H1 (cell line): Measurements from ENCODE around the gene SGCD. TPM values are rescaled to one million over a fixed set of nuclear protein-coding genes. Genes with fewer than 3 reads are reported as not detected.

Experiments used
- CTCF ChIA-PET: fragments of 300-600 bp; sonication (Branson Sonifier 250); formaldehyde crosslinking; loops from one replicate; lab custom pipeline; 2021; ENCODE audit not compliant: partially characterized antibody; lab: Charles Lee
- POLR2A ChIA-PET: fragments of 300-600 bp; sonication (Branson Sonifier 250); formaldehyde crosslinking; loops from one replicate; lab custom pipeline; 2021; ENCODE audit warnings: inconsistent platforms; ENCODE audit not compliant: partially characterized antibody; lab: Charles Lee
- DNase-seq, 2 experiments: peaks; one replicate each; pipeline versions ENCODE4 v3.0.0 to v3.0.0-alpha.2; 2010 to 2022; ENCODE audit warnings: low spot score in 2 of 2, low read depth in 1 of 2, mixed read lengths in 1 of 2
- FAIRE-seq: peaks from 2 replicates; lab custom pipeline; 2011; peaks lifted over from hg19 to GRCh38; lab: Jason Lieb, UNC
- H2AFZ ChIP-seq: 2 replicates; pipeline ENCODE4 v1.8.1; 2012; ENCODE audit warnings: low read length, inconsistent platforms
- H2AK5ac ChIP-seq: 2 replicates; pipeline ENCODE4 v1.6.1; 2013; ENCODE audit warnings: low read depth, low read length
- H2BK120ac ChIP-seq: replicated peaks from 2 replicates; pipeline ENCODE3; 2013; ENCODE audit warnings: low read depth, low read length, inconsistent platforms
- H2BK12ac ChIP-seq: 2 replicates; pipeline ENCODE4 v1.6.1; 2013; ENCODE audit warnings: low read depth, low read length
- H2BK15ac ChIP-seq: 2 replicates; pipeline ENCODE4 v1.6.1; 2013; ENCODE audit warnings: low read length
- H2BK20ac ChIP-seq: 2 replicates; pipeline ENCODE4 v1.6.1; 2013; ENCODE audit warnings: low read length
- H2BK5ac ChIP-seq: 2 replicates; pipeline ENCODE4 v1.6.1; 2013; ENCODE audit warnings: low read depth, low read length
- H3K14ac ChIP-seq: 2 replicates; pipeline ENCODE4 v1.6.1; 2013; ENCODE audit warnings: inconsistent platforms; ENCODE audit not compliant: insufficient read length
- H3K18ac ChIP-seq: 2 replicates; pipeline ENCODE4 v1.6.1; 2013; ENCODE audit warnings: low read length; ENCODE audit errors: extremely low read depth
- H3K23ac ChIP-seq: 2 replicates; pipeline ENCODE4 v1.6.1; 2013; ENCODE audit warnings: inconsistent platforms; ENCODE audit not compliant: insufficient read length
- H3K23me2 ChIP-seq: 2 replicates; pipeline ENCODE4 v1.6.1; 2013; ENCODE audit warnings: low read depth, low read length
- H3K27ac ChIP-seq: 2 replicates; pipeline ENCODE4 v1.6.1; 2011; ENCODE audit warnings: low read depth, low read length, inconsistent platforms
- H3K27me3 ChIP-seq, 4 experiments: replicated peaks in 1 of 4; 1 replicate in 1 of 4; 2 replicates in 3 of 4; pipeline versions ENCODE4 v1.6.1 to v1.8.1; 2011 to 2013; ENCODE audit warnings: low read length in 3 of 4, mild to moderate bottlenecking in 3 of 4, inconsistent platforms in 2 of 4, mixed read lengths in 2 of 4, moderate library complexity in 1 of 4; ENCODE audit not compliant: control insufficient read depth in 3 of 4, insufficient read depth in 3 of 4; ENCODE audit errors: extremely low read depth in 1 of 4
- H3K36me3 ChIP-seq, 4 experiments: 2 replicates each; pipeline versions ENCODE4 v1.6.1 to v1.8.1; 2011 to 2013; ENCODE audit warnings: mild to moderate bottlenecking in 4 of 4, low read length in 3 of 4, moderate library complexity in 2 of 4, control low read depth in 1 of 4, inconsistent platforms in 1 of 4; ENCODE audit not compliant: insufficient read depth in 4 of 4, control insufficient read depth in 2 of 4
- H3K4ac ChIP-seq: replicated peaks from 2 replicates; pipeline ENCODE3; 2013; ENCODE audit warnings: low read length, low read depth, mixed read lengths, inconsistent platforms; ENCODE audit not compliant: insufficient read length
- H3K4me1 ChIP-seq, 4 experiments: replicated peaks in 1 of 4; 1 replicate in 1 of 4; 2 replicates in 3 of 4; pipeline versions ENCODE4 v1.6.1 to v1.8.1; 2011 to 2013; ENCODE audit warnings: low read length in 3 of 4, inconsistent platforms in 2 of 4, mixed read lengths in 1 of 4; ENCODE audit not compliant: insufficient read depth in 4 of 4, control insufficient read depth in 3 of 4
- H3K4me2 ChIP-seq, 2 experiments: 2 replicates each; pipeline versions ENCODE4 v1.6.1 to v1.8.1; 2011 to 2013; ENCODE audit warnings: low read depth in 2 of 2, low read length in 2 of 2, control low read depth in 1 of 2, inconsistent platforms in 1 of 2, mild to moderate bottlenecking in 1 of 2; ENCODE audit not compliant: insufficient read depth in 1 of 2
- H3K4me3 ChIP-seq, 4 experiments: fragments of 200-600, 300-600 bp in 1 of 4; sonication (generic), shearing (Covaris generic), sonication (Bioruptor Twin) in 1 of 4; 2 replicates each; pipeline versions ENCODE4 v1.5.1 to v1.8.1; 2011 to 2016; ENCODE audit warnings: low read length in 4 of 4, low read depth in 3 of 4, control low read depth in 2 of 4, inconsistent platforms in 2 of 4, mild to moderate bottlenecking in 2 of 4, mixed read lengths in 1 of 4, moderate library complexity in 1 of 4; ENCODE audit not compliant: insufficient read depth in 2 of 4; ENCODE audit errors: extremely low read depth in 1 of 4
- H3K56ac ChIP-seq: replicated peaks from 2 replicates; pipeline ENCODE3; 2013; ENCODE audit warnings: low read depth, mild to moderate bottlenecking, mixed read lengths, low read length, inconsistent platforms; ENCODE audit not compliant: insufficient read length
- H3K79me1 ChIP-seq: 2 replicates; pipeline ENCODE4 v1.6.1; 2013; ENCODE audit warnings: low read depth, low read length, control low read depth
- H3K79me2 ChIP-seq, 2 experiments: 2 replicates each; pipeline versions ENCODE4 v1.6.1 to v1.8.1; 2012 to 2013; ENCODE audit warnings: low read length in 2 of 2, mild to moderate bottlenecking in 2 of 2, inconsistent platforms in 1 of 2; ENCODE audit not compliant: insufficient read depth in 2 of 2, control insufficient read depth in 1 of 2
- H3K9ac ChIP-seq, 4 experiments: replicated peaks in 1 of 4; 1 replicate in 1 of 4; 2 replicates in 3 of 4; pipeline versions ENCODE4 v1.6.1 to v1.8.1; 2011 to 2013; ENCODE audit warnings: low read depth in 3 of 4, low read length in 3 of 4, control low read depth in 2 of 4, mild to moderate bottlenecking in 2 of 4, moderate library complexity in 2 of 4, inconsistent platforms in 1 of 4; ENCODE audit errors: extremely low read depth in 1 of 4
- H3K9me3 ChIP-seq, 2 experiments: 2 replicates each; pipeline versions ENCODE4 v1.6.1 to v1.8.1; 2012 to 2013; ENCODE audit warnings: mild to moderate bottlenecking in 2 of 2, moderate library complexity in 2 of 2, control low read depth in 1 of 2, inconsistent platforms in 1 of 2, low read depth in 1 of 2, low read length in 1 of 2, mixed read lengths in 1 of 2; ENCODE audit not compliant: insufficient read depth in 2 of 2
- H4K20me1 ChIP-seq, 2 experiments: replicated peaks in 1 of 2; 2 replicates each; pipeline versions ENCODE3 to v1.8.1; 2011 to 2013; ENCODE audit warnings: inconsistent platforms in 2 of 2, low read length in 2 of 2, mild to moderate bottlenecking in 1 of 2; ENCODE audit not compliant: insufficient read depth in 2 of 2, control insufficient read depth in 1 of 2
- H4K5ac ChIP-seq: 2 replicates; pipeline ENCODE4 v1.6.1; 2013; ENCODE audit warnings: low read length, low read depth, mixed read lengths, inconsistent platforms; ENCODE audit not compliant: insufficient read length
- H4K8ac ChIP-seq: 2 replicates; pipeline ENCODE4 v1.8.0; 2013; ENCODE audit warnings: mild to moderate bottlenecking, moderate library complexity, low read length, inconsistent platforms; ENCODE audit not compliant: insufficient read depth; ENCODE audit errors: extremely low read depth
- H4K91ac ChIP-seq: replicated peaks from 2 replicates; pipeline ENCODE3; 2013; ENCODE audit warnings: low read length, mixed read lengths, inconsistent platforms; ENCODE audit not compliant: insufficient read length
- ASH2L ChIP-seq: fragments of 200-600, 300-600 bp; sonication (generic); IDR thresholded peaks from one replicate; pipeline ENCODE4 v1.7.1; 2017; ENCODE audit warnings: low read length
- CBX8 ChIP-seq: fragments of 300-800, 300-1000 bp; sonication (generic); IDR thresholded peaks from 2 replicates; pipeline ENCODE4 v1.7.1; 2016; ENCODE audit warnings: low read depth, low read length, borderline replicate concordance
- EP300 ChIP-seq, 2 experiments: IDR thresholded peaks; 1 replicate in 1 of 2; 2 replicates in 1 of 2; pipeline ENCODE4 v1.6.1; 2011 to 2012; ENCODE audit warnings: low read depth in 2 of 2, low read length in 2 of 2, mild to moderate bottlenecking in 2 of 2, borderline replicate concordance in 1 of 2, inconsistent platforms in 1 of 2, moderate library complexity in 1 of 2
- GABPA ChIP-seq: IDR thresholded peaks from 2 replicates; pipeline ENCODE4 v1.6.1; 2011; ENCODE audit warnings: mild to moderate bottlenecking, low read length, moderate library complexity, borderline replicate concordance; ENCODE audit not compliant: insufficient read depth
- HDAC6 ChIP-seq: IDR thresholded peaks from one replicate; pipeline ENCODE4 v1.7.1; 2012; ENCODE audit warnings: low read depth, mild to moderate bottlenecking, inconsistent platforms, low read length, moderate library complexity
- JUN ChIP-seq: IDR thresholded peaks from 2 replicates; pipeline ENCODE4 v1.6.1; 2011; ENCODE audit warnings: low read depth, mild to moderate bottlenecking, improper control_type of control experiment, low read length
- MAFK ChIP-seq: IDR thresholded peaks from 2 replicates; pipeline ENCODE4 v1.6.1; 2012; ENCODE audit warnings: low read depth, mild to moderate bottlenecking, improper control_type of control experiment, low read length
- NANOG ChIP-seq: IDR thresholded peaks from 2 replicates; pipeline ENCODE4 v1.6.1; 2011; ENCODE audit warnings: low read length, low read depth, mild to moderate bottlenecking, inconsistent platforms; ENCODE audit not compliant: insufficient read depth, poor library complexity, severe bottlenecking
- RAD21 ChIP-seq, 2 experiments: IDR thresholded peaks in 1 of 2; conservative IDR thresholded peaks in 1 of 2; 2 replicates each; pipeline ENCODE4 v1.6.1; 2011; ENCODE audit warnings: low read depth in 2 of 2, low read length in 2 of 2, improper control_type of control experiment in 1 of 2, inconsistent platforms in 1 of 2, mild to moderate bottlenecking in 1 of 2, moderate library complexity in 1 of 2
- SAP30 ChIP-seq: fragments of 300-600 bp; sonication (generic); IDR thresholded peaks from 2 replicates; pipeline ENCODE4 v1.7.1; 2012; ENCODE audit warnings: low read length, moderate library complexity, mild to moderate bottlenecking, inconsistent platforms; ENCODE audit not compliant: insufficient read depth, insufficient replicate concordance
- TAF7 ChIP-seq: optimal IDR thresholded peaks from 2 replicates; pipeline ENCODE3; 2011; ENCODE audit warnings: low read depth, mild to moderate bottlenecking, inconsistent platforms, low read length, moderate library complexity, borderline replicate concordance
- WGBS, 2 experiments: shearing (Covaris generic) in 1 of 2; methylation state at CpG; one replicate each; pipeline versions ENCODE4 v1.1.6 to v1.1.7; 2013 to 2015; ENCODE audit warnings: low lambda C conversion rate in 2 of 2, mixed read lengths in 2 of 2, inconsistent platforms in 1 of 2, low coverage in 1 of 2, missing lambda C conversion rate in 1 of 2; ENCODE audit not compliant: insufficient replicate concordance in 2 of 2, insufficient coverage in 1 of 2, insufficient read length in 1 of 2; ENCODE audit errors: extremely low coverage in 1 of 2, missing lambda C conversion rate in 1 of 2; 5-methylcytosine and 5-hydroxymethylcytosine counted together
- polyA plus RNA-seq, 7 experiments: library from polyadenylated mRNA; depleted of rRNA in 3 of 7; stranded (reverse) in 5 of 7; unstranded in 2 of 7; fragments of >200 nt in 5 of 7; fragments of 200-250 nt in 2 of 7; gene quantifications; 1 replicate in 5 of 7; 2 replicates in 1 of 7; 4 replicates in 1 of 7; pipeline versions ENCODE4 v1.2.1 to v1.2.3, GENCODE V29; 2011 to 2013; ENCODE audit warnings: missing spikeins in 2 of 7, mixed read lengths in 2 of 7
- total RNA-seq: library from RNA; stranded (reverse); fragmentation: NEBNext Ultra II Directional; extraction: Animal tissue kit (Norgen Biotek cat#: 25700); gene quantifications from 2 replicates; pipeline ENCODE4 v1.2.1, GENCODE V29; 2021

SGCD gene
- total and polyA plus RNA-seq, 2 of the 8 experiments (the other 6 are each of a cell fraction or from before 2014, with no cell fraction given): 0.04 to 0.08 TPM

- H3K23ac ChIP-seq: no peak overlapping the region
- H2BK120ac ChIP-seq: no peak overlapping the region
- H3K4me2 ChIP-seq: no peak overlapping the region
- no peak overlapping the region for H4K91ac ChIP-seq
- no peak overlapping the region for H3K18ac ChIP-seq
- H3K4me1 ChIP-seq: peaks cover 0 to 3% (median 0%) of the 10 kb centered on the region in 4 experiments; a peak in 1 of 7 replicates
- H3K9ac ChIP-seq: no peak overlapping the region
- no peaks in the 10 kb centered on the region for H3K36me3 ChIP-seq
- no peaks in the 10 kb centered on the region for H3K79me2 ChIP-seq
- H3K27me3 ChIP-seq: no peaks in the 10 kb centered on the region
- no peak for FAIRE-seq
- H4K20me1 ChIP-seq: no peaks in the 10 kb centered on the region
- no peak overlapping the region for H2AK5ac ChIP-seq
- TF ChIP-seq TAF7 (no peak), ASH2L (no peak), MAFK (no peak), EP300 (IDR thresholded peaks at IDR 0.05; ENCODE audit: borderline replicate concordance in 1 of 2, low read depth in 2 of 2, low read length in 2 of 2) (no peak), RAD21 (IDR thresholded peaks at IDR 0.05 in 1 of 2, conservative IDR thresholded peaks at IDR 0.05 in 1 of 2; ENCODE audit: low read depth in 2 of 2, low read length in 2 of 2) (no peak), NANOG (no peak), HDAC6 (no peak), SAP30 (no peak), JUN (no peak), GABPA (no peak), CBX8 (no peak)
- ChIA-PET POLR2A (no interaction called here), CTCF (no interaction called here)
- H2BK5ac ChIP-seq: no peak overlapping the region
- H4K8ac ChIP-seq: no peak overlapping the region
- H3K79me1 ChIP-seq: no peaks in the 10 kb centered on the region
- no peak overlapping the region for H3K4me3 ChIP-seq
- H2BK15ac ChIP-seq: no peak overlapping the region
- H4K5ac ChIP-seq: no peak overlapping the region
- no peak overlapping the region for H3K14ac ChIP-seq
- no peak overlapping the region for H3K27ac ChIP-seq
- no peak for DNase-seq
- no peak overlapping the region for H3K56ac ChIP-seq
- no peak overlapping the region for H2BK12ac ChIP-seq
- 88% methylated on average over 2 of the region's 2 CpGs; no CpG with 5 or more reads in 1 of the 2 experiments for WGBS, 2 experiments
- H2BK20ac ChIP-seq: no peak overlapping the region
- H2AFZ ChIP-seq: no peak overlapping the region
- H3K4ac ChIP-seq: no peak overlapping the region
- H3K9me3 ChIP-seq: no peaks in the 10 kb centered on the region
- H3K23me2 ChIP-seq: no peaks in the 10 kb centered on the region
Measured at GRCh38 chr5:156476678-156477077, 149.7 kb downstream of the SGCD start.
